Measurements from ENCODE around the gene ALLC. TPM values are rescaled to one million over a fixed set of nuclear protein-coding genes. Genes with fewer than 3 reads are reported as not detected.

The ALLC gene
- total and polyA plus RNA-seq, 2 experiments from 2014 or later: not detected

- Histone ChIP-seq H3K4me2 (no peak overlapping the region), H3K4me3 (no peak overlapping the region), H3K4me1 (ENCODE audit: insufficient read depth) (no peaks in the 10 kb centered on the region), H4K20me1 (replicated peaks; ENCODE audit: insufficient read depth) (no peaks in the 10 kb centered on the region), H3K27ac (ENCODE audit: low read depth) (no peak overlapping the region), H3K79me2 (replicated peaks; ENCODE audit: insufficient read depth) (no peaks in the 10 kb centered on the region), H2AFZ (no peak overlapping the region), H3K9me2 (ENCODE audit: insufficient read depth) (no peaks in the 10 kb centered on the region), H3K36me3 (ENCODE audit: insufficient read depth) (no peaks in the 10 kb centered on the region; the same call in 1 of the 2 replicates), H3F3A (replicated peaks; ENCODE audit: low read depth) (no peaks in the 10 kb centered on the region), H3K27me3 (ENCODE audit: insufficient read depth) (no peaks in the 10 kb centered on the region)
- Mint-ChIP-seq H3K36me3 (ENCODE audit: low read depth) (peaks cover 15% of the 10 kb centered on the region), H3K27me3 (ENCODE audit: insufficient read depth, low read depth, poor library complexity) (peaks cover 6% of the 10 kb centered on the region), H3K27ac (no peak overlapping the region), H3K4me1 (no peaks in the 10 kb centered on the region), H3K4me3 (no peak overlapping the region), H3K9me3 (peaks cover 82% of the 10 kb centered on the region)
- DNase-seq (ENCODE audit: low spot score) (peak; percentile 5), ATAC-seq (peak; percentile 46; the same call in 2 of the 3 replicates)
- TF ChIP-seq ETS1 (IDR thresholded peaks at IDR 0.05) (no peak), NANOG (IDR thresholded peaks at IDR 0.05; ENCODE audit: borderline replicate concordance) (no peak), ZNF331 (CRISPR knock-in tag; IDR thresholded peaks at IDR 0.05; ENCODE audit: low read depth) (no peak), ZNF114 (CRISPR knock-in tag; IDR thresholded peaks at IDR 0.05) (no peak), STAT1 (IDR thresholded peaks at IDR 0.05; ENCODE audit: unreplicated experiment) (no peak), JUNB (IDR thresholded peaks at IDR 0.05; ENCODE audit: unreplicated experiment) (no peak), POLR2AphosphoS5 (IDR thresholded peaks at IDR 0.05; ENCODE audit: low read depth) (no peak), CTCF (conservative IDR thresholded peaks at IDR 0.05; ENCODE audit: low read depth in 2 of 2) (no peak), ZNF462 (CRISPR knock-in tag; IDR thresholded peaks at IDR 0.05) (no peak), CREB1 (CRISPR knock-in tag; IDR thresholded peaks at IDR 0.05; ENCODE audit: low read depth) (no peak), EZH2 (IDR thresholded peaks at IDR 0.05; ENCODE audit: low read depth, unreplicated experiment) (no peak), REST (IDR thresholded peaks at IDR 0.05; ENCODE audit: unreplicated experiment) (no peak)
These were observed 83.4 kb downstream of the ALLC start for GRCh38 chr2:3741396-3741795.

Data from GM23338 (cell line).